MV-4-11 (cell line): ENCODE measurements around the gene RCAN2.

Experiments
- DNase-seq: peaks from one replicate; lab custom pipeline; 2025; lab: John Stamatoyannopoulos, UW

RCAN2 gene

DNA sequence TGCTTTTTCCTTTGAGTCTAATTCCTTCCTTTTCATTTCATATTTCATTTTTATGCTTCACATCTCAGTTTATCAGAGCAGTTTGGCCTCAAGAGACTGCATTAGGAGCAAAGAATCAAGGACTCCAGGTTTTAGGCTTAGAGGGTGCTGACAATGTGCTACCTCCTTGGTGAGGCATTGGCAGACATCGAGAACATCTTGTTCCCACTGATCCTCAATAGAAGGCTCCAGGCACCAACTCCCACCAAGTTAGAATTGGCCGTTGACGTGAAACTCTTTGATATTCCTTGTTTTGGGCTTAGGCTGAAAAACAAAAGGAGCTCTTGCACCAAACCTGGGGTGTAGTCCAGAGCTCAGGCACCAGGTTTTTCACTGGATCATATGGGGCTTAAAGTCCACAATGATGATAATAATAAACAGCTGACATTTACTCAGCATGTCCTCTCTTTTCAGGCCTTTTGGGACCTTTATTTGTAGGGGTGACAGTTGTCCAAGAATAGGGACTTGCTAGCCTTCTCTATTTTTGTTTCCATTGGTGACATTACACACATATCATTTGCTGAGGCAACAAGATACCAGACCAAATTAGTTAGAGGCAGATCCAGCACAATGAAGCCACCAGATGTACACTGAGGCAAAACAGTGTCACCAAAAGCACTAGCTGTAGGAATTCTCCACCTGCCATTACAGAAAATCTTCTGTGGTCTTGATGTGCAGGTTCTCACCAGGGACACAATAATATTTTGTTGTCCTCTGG, 239.5 kb downstream of the RCAN2 start:
- DNase-seq = no peak

DNA sequence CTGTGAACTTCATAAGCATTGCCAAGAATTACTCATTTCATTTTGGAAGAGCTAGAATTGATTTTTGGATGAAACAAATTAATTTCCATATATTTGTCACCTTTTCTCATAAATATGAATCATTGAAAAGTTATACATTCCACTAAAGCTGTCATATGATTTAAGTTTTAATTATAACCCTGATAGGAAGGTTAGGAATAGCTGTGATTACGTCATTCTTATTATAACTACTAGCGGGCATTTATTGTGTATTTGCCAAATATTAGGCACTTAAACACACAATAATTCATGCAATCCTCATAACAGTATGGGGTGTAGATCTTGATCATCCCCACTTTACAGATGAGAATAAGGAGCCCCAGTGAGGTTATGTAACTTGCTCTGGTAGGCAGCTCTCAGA, 243.1 kb downstream of the RCAN2 start:
- DNase-seq = no peak

DNA sequence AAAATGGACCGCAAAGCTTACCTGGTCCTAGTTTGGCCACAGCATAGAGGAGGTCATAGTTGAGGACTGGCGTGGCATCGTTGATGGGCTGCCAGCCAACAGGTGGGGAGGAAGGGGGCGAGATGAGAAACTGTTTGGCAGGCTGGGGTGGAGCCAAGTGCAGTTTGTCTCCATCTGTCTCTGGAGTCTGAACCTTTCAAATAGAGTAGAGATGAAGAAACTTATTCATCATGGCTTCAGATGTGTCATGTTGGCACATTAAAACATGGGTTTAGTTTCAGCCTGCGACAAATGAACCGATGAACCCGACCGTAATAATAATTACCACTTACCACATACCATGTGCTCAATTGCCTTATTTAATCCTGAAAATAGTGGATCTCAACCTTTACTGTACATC, 244.5 kb downstream of the RCAN2 start:
- DNase-seq = no peak

DNA sequence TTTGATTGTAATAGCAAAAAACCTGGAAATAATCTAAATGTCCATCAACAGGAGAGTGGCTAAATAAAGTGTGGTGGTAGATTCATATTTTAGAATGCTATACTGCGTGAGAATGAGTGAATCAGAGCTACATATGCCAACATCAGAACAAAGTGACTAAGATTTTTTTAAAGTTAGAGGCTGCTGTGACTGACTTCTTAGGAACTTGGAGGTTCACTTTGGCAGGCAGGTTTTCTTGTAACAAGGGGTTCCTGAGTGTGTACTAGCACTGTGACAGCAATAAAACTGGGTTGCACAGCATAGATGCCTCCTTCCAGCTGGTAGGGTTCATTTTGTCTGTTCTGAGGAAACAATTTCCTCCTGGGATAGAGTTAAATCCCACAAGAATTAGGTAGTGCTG, 245.2 kb downstream of the RCAN2 start:
- DNase-seq = no peak

DNA sequence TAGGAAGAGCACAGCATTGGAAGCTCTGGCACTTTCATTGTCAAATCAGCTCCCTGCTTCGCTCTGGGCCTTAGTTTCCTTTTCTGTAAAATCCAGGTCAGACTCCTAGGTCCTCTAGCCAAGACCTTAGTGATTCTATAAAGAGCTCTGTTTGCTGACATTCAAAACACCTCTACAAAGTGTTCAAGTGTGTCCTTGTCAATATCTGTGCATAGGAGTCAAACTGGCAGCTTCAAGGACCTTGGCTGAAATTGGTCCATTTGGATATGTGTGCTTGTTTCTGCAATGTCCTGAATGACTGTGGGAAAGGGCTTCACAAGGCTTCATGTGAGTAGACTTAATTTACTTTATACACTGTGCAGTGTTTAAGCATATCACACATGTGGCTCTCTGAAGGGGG, 246.6 kb downstream of the RCAN2 start:
- no peak for DNase-seq

DNA sequence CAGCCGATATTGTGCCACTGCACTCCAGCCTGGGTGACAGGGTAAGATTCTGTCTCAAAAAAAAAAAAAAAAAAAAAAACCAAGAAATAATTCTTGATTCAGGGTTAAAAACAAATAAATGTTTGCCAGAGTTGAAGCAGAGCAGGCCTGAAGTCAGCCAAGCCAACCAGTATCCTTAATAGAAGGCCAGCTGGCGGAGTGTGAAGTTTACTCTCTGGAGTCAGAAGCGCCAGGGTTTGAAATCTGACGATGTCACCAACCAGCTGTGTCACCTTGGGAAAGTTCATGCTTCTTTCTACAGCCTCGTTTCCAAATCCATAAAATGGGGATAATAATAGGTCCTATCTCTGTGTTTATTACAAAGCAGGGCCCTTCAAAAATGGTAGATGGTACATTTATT, 247.5 kb downstream of the RCAN2 start:
- DNase-seq = no peak

DNA sequence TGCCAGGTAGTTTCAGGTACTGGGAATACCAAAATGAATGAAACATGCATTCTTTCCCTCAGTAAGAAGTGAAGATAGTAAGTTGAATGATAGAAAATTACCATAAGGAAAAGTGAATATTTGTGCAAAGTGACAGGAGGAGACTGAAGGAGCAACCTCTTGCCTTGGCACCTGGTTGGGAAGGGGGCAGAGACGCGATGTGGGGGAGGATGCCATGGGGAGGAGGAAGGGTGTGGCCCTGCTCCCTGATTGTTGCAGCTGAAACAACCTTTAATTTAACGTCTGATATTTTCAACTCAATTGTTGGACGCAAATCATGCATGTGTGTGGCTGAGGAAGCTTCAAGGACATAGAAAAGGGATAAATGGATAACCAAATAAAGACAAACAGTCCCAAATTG, 248.3 kb downstream of the RCAN2 start:
- no peak for DNase-seq

DNA sequence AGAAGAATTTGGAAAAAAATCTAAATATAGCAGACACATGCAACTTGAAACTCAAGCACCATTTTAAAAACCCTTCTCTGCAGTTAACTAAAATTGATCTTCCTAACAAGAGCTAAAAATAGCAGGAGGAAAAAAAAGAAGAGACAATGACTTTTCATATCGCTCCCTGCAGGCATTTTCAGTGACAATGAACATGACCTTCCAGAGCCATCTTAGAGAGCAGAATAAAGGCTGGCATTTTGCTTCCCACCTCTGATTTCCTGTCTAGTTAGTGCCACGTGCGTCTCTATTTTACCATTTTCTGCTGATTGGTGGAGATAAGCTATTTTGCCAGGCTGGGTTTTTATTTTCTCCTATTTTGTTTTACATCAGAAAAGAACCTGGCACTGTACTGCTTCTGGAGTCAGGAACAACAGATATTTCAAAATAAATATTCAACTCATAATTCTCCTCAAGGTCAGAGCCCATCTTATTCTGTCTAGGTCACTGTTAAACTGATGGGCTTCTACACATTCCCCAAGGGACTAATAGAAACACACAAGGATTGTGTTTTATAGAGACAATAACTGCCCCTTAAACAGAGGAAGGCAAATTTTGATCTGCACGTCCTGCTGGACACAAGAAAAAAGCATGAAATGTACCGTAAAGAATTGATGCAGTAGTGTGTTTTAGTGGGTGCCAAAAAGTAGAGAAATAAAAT, 250.2 kb downstream of the RCAN2 start:
- no peak for DNase-seq

DNA sequence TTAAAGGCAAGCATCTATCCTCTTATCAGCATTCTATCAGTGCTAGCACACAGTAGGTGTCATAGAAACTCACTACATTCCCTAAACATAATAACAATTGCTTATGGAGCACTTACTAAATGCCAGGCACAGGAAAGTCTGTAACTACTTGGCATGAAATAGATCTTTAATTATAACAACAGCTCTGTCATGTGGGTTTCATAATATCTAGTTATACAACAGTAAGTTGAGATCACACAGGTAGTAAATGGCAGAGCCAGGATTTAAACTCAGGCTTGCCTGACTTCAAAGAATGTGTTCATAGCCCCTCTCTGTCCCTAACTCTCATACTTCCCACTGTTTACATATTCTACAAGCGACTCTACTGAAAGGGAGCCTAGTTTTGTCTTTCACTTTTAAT, 254.5 kb downstream of the RCAN2 start:
- no peak for DNase-seq

DNA sequence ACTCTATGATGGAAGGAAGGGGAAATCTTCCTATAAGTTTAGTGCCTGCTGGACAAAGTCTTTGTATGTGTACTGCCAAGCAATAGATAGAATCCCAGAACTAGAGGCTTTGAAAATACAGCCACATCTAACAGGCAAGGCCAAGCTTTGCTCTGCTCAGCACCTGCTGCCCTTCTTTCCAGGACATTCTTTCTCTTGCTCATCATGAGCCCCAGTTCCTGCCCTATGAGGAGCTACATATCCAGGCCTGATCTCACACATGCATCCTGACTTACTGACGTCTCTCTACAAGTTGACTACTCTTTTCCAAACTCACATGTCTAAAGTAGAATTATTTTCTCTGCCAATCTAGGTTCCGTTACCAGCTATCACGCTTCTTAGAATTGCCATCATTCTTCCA, 256.0 kb downstream of the RCAN2 start:
- DNase-seq = no peak

DNA sequence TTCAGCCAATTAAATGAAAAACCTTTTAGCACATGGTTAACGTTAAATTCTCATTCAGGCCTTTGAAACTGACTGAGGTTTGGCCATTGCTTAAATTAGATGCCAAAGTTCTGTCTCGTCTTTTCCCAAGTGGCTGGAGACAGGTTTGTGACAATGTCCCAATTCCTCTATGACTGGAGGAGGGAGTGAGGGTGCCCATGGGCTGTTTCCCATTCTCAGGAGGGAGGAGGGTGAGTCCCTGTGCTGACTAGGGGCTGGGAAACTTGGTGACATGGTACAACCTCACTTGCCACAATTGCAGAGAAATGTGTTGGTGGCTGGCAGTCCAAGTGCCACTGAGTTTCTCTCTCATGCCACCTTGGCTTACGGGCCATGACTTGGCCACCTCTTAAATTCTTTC, 256.5 kb downstream of the RCAN2 start:
- DNase-seq = no peak

DNA sequence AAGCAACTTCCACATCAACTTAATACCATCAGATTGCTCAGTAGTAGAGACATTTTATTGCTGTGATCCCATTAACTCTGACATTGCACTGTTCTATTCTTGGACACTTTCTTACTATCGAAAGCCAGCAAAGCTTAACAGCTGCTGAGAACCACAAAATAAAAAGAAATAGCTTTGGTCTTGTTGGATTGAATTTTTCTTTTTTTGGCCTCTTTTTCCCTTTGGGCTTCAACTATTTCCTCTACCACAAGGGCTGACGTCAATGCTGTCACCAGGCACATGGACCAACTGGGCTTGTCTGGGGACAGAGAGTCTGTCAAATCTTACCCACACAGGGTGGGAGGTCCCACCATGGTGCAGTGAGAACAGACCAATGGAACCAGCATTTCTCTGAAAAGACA, 257.1 kb downstream of the RCAN2 start:
- DNase-seq = no peak

DNA sequence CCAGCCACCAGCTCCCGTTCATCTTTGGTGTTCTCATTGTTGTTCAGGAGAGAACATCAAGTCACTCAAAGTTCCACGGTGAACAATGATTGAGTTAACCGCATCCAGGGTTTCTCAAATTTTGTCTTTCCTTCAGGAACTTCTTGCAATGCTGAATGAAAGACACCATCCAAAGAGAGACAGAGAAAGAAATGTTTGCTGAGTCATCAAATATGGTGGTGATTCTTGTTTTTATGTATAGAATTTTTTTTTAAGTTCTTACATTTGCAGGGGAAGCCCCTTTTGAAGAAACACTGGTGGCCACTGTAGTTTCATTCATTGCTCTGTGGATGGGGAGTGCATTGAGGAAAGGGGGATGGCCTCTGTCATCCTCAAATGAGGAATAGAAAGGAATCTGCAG, 258.1 kb downstream of the RCAN2 start:
- no peak for DNase-seq

DNA sequence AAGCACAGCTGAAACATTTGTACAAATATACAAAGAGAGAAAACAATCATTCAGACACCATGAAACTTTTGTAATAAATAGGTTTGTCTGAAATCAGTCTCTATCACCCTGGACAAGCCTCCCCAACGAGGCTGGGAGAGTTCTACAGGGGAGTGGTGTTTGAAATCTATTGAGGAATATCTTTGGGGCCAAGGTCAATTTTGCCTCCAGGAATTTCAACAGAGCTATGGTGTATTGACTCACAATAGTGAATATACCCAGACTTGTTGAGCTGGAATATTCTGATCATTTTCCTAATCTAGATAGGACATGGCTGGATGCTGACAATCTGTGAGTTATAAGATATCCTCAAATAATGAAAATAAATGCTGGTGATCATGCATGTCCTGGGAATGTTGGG, 269.0 kb downstream of the RCAN2 start:
- no peak for DNase-seq

DNA sequence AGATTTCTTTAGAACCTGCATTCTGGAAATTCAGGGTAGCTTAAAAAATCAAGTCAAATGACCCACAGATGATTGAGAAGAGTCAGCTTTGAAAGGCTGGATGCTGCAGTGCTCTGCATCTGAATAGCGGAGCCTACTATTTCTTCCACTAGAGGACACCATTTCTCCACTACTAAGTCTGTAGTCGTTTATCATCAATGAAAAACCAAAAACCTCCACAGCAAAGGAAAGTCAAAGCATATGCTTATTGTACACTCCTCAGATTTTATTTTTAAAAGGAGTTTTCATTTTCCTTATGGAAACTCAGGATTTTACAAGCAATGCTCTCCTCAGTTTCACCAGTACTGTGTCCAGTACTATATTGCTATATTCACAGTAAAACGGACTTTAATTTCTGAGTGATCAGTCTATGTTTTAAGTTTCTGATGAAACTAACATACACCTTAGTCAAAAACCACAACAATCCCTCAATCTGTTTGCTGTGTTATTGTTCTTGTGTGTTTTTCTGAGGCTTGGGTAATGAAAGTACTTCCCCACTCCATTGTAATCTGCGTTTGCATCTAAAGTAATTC, 269.9 kb downstream of the RCAN2 start:
- DNase-seq = peak; percentile 44

DNA sequence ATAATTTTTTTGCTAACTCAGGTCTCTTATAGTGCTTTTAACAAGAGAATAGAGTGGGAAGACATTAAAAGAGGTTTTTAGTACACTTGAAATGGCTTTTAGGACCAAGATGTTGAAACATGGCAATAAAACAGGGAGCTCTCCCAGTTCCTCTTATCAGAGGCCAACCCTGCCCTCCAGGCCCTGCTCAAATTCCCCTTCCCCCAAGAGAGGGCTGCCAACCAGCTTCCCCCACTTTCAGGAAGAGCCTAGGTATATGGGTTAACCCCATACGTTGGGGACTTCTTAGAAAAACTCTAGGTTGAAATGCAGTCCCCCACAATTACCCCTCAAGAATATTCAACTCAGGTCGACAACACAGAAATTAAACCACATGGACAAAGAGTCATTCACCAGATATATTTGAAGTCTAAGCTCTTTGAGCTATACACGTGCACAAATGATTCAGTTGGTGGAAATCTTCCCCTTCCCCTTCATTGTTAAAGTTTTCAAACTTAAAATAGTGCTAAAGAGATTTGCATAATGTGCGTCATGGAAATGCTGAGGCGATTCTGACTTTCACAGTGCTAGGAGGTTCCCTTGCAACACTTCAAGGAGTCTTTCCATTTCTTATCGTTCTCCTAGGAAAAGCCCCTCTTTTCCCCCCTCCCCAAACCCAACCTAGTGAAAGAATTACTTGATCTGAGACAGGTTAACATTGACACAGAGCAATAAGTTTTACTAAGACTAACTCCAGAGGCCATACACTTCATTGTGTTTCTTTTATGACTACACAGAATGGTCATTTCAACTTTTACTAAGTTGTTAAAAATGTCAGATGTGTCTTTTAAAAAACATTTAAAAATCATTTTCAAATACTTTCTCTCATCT, 270.7 kb downstream of the RCAN2 start:
- DNase-seq = peak; percentile 86

DNA sequence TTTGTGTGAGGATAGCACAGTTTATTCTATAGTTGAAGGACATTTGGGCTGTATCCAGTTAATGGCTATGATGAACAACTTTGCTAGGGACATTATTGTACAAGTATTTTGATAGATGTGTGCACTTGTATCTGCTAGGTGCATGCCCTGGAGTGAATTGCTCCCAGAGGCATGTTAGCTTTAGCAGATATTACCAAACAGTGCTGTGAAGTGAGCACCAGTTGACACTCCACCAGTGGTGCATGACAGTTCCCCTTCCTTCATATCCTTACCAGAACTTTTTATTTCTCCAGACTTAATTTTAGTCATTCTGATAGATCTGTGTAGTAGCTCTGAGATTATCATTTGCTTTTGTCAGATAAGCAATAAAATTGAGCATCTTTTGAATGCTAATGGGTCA, 271.6 kb downstream of the RCAN2 start:
- DNase-seq = peak; percentile 16

DNA sequence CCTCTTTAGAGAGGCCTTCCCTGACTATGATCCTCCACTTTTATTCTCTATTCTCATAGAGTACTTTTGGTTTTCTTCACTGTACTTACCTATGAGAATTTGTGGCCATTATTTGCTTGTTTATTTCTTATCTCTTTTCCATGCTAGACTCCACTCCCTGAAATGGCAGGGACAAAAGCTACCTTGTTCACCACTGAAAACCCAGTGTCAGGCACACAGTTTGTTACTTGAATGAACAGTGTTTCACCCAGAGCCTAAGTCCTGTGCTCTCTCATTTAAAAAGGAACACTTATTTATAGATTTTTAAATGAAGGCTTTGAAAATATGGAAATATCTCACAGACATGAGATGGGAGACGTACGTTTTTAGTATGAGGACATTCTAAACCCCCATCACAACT, 272.8 kb downstream of the RCAN2 start:
- DNase-seq = no peak

DNA sequence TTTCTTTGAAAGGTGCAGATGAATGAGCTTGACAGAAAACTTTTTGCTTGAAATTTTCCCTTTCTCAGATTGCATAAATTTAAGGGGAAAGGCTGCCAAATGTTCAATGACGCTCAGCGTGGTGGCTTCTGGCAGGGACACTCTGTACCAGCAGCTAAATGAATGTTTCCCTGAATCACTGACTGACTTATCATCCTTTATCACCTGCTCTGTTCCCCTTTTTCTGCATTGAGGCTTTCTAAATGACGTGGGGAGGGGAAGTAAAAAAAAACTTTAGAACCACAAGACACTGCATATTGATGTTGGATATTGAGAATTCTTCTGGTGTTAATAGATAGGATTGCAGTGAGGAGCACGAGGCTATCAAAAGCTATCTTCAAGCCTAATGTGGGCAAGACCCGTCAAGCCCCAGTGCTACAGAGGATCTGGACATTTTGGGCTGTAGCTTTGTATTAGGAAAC, 273.5 kb downstream of the RCAN2 start:
- DNase-seq = peak; percentile 89

DNA sequence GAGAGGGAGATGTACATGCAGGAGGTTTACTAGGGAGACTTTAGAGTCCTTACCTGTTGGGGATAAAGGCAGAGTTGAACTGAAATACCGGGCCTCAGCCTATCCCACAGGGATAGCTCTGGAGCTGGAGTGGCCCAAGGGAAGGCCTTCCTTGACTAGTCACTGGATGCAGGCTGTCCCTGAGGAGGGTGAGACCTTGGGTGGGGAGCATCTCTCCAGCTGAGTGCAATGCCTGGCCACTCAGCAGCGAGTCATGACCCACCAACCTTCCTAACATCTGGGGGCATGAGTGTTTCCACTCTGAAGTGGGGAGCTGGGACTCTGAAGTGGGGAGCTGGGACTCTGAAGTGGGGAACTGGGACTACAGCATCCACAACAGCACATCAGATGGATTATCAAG, 274.4 kb downstream of the RCAN2 start:
- no peak for DNase-seq

DNA sequence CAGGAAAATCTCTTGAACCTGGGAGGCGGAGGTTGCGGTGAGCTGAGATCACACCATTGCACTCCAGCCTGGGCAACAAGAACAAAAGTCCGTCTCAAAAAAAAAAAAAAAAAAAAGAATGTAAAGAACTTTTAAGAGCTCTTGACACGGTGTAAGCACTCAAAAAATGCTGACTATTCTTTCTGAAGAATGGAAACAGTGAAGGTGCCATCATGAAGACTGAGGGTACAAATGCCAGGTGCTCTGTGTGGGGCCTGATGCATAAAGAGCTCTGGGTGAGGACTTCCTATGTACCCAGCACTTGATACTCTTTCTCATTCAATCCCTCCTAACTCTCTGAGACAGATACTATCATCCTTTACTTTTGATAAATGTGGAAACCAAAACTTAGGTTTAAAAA, 275.5 kb downstream of the RCAN2 start:
- no peak for DNase-seq

DNA sequence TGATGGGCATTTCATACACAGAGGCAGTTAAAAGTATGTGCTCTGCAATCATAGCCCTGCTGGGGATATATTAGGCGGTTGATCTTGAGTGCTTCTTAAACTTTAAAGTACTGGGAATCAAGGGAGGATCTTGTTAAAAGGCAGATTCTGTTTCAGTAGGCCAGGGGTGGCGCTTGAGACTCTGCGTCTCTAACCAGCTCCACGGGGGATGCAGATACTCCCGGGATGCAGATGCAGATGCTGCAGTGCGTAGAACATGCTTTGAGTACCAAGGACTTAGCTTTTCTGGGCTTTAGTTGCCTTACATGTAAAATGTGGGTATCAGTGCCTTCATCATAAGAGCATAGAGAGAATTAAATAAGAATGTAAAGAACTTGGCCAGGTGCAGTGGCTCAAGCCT, 276.0 kb downstream of the RCAN2 start:
- no peak for DNase-seq
